GM12872 (cell line): ENCODE results near the gene ILF2.

Source experiments
- CTCF ChIP-seq: IDR thresholded peaks from 3 replicates; pipeline ENCODE4 v1.5.1; 2011; ENCODE audit warnings: low read depth, mild to moderate bottlenecking, low read length, moderate library complexity; ENCODE audit not compliant: insufficient read depth

ILF2 gene

DNA sequence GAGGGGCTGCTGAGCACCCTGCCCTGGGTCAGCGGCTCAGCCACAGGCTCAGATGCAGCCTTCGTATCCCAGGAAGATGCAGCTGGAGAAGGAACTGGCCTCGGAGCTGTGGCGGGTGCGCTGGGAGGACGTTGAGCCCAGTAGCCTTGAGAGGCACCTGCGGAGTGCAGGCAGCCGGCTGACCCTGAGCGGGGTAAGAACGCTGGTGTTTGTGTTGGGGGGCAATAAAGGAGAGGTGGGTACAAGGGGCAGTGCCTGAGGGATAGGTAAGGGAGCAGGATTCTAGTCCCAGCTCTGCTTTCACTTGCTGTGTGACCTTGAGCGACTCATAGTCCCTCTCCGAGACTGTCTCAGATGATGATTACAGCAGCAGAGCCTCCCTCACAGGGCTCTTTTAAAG is 14.1 kb upstream of the ILF2 start:
- TF ChIP-seq CTCF = no peak

DNA sequence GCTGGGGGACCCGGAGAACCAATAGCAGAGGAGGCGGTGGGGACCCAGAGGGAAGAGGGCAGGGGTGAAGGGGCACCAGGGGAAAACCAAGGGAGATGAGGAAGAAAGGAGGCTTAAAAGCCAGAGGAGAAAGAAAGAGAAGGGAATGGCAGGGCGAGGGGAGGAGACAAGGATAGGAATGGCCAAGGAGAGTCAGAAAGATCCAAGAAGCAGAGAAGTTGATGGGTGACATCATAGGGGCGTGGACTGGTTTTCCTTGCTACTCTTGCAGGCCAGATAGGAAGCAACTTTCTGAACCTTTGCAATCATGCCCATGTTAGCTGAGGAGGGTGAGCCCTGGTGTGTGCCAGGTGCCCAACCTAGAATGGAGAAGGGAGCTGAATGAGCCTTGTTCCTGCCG is 13.1 kb upstream of the ILF2 start:
- TF ChIP-seq CTCF = no peak

GRCh38 chr1:153682730-153683129 is 11.9 kb upstream of the ILF2 start:
- TF ChIP-seq CTCF = no peak

- no peak for TF ChIP-seq CTCF
Observed at GRCh38 chr1:153680120-153680403, 9.3 kb upstream of the ILF2 start.

DNA sequence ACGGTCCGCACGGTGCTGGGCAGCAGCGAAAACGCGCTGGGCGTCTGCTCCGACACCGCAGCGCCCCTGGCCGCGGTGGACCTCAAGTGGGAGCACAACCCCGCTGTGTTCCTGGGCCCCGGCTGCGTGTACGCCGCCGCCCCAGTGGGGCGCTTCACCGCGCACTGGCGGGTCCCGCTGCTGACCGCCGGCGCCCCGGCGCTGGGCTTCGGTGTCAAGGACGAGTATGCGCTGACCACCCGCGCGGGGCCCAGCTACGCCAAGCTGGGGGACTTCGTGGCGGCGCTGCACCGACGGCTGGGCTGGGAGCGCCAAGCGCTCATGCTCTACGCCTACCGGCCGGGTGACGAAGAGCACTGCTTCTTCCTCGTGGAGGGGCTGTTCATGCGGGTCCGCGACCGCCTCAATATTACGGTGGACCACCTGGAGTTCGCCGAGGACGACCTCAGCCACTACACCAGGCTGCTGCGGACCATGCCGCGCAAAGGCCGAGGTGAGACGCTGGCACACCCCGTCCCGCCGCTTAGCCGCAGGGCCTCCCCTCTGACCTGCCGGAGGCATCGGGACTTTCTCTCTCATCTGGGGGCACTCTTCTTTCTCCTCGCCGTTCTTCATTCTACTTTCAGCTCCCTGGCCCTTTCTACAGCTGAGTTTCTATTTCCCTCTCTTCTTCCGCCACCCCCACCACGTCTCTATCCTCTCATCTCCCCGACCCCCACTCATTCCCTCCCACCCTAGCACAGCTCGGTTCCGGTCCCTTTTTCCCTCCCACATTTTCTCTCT is 8.7 kb upstream of the ILF2 start:
- TF ChIP-seq CTCF = peak; percentile 34; the same call in 2 of the 3 replicates

- TF ChIP-seq CTCF = 0 out of 3 replicates have a peak, but pooled peaks have one; percentile 8
Observed at GRCh38 chr1:153678519-153679336, 7.9 kb upstream of the ILF2 start, which contains the start of gene NPR1. Gene NPR1 (plus strand): TSS chr1:153678688. CDS start chr1:153679109, 421 bp downstream.

DNA sequence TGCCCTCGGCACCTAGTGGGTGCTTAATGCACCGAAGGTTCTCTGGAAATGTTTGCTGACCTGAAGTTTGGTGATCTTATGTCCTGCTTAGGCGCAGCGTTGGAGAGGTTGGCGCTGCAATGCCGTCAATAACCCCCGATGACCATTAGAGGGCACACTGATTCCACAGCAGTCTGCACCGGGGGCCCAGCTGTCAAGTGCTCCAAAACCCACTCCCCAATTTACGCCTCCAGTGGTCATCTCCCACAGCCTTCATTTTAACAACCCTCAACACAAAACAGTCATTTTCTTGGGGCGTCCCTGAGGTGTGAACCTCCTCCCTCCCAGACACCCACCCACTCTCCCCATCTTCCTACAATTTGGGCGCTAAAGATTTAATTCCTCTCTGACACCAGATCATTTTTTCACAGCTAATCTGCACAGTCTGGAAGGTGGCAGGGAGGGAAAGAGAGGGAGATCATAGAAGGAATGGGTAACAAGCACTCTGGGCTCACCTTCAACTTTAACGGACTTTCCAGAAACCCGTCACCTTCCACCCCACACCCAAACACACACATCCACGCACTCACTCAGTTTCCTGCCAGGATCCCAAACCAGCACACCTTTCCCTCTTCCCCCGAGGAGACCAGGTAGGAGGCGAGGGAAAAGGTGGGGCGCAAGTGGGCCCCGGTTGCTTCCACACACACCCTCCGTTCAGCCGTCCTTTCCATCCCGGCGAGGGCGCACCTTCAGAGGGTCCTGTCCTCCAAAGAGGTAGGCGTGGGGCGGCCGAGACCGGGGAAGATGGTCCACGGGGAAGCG is 7.1 kb upstream of the ILF2 start:
- peak; percentile 98 for TF ChIP-seq CTCF
